Activated naive CD4-positive, alpha-beta T cell treated with Interleukin-2 at 50 U/mL for 16 hours (primary cell): ENCODE results near the gene LILRA2.
"Not testable (repeated sequence)": the region's sequence is repeated elsewhere in the genome, so short reads cannot be mapped to it uniquely, and the experiment has no call there.

Experiments used
- DNase-seq: peaks from one replicate; pipeline ENCODE4 v3.0.0-alpha.2; 2020

The LILRA2 gene

GRCh38 chr19:54573330-54573872, at the start of gene LILRA2:
LILRA2 (plus strand) TSS chr19:54573790; CDS start chr19:54573879, 89 bp downstream.
- no peak for DNase-seq

- DNase-seq = no peak
Observed at GRCh38 chr19:54525636-54526035, 48.0 kb upstream of the LILRA2 start.

- no peak for DNase-seq
Observed at GRCh38 chr19:54526972-54527371, 46.6 kb upstream of the LILRA2 start.

GRCh38 chr19:54530866-54531265, 42.7 kb upstream of the LILRA2 start:
- no peak for DNase-seq

GRCh38 chr19:54532528-54532927, 41.1 kb upstream of the LILRA2 start:
- DNase-seq = no peak

GRCh38 chr19:54533476-54533875, 40.1 kb upstream of the LILRA2 start:
- DNase-seq = no peak

GRCh38 chr19:54534156-54534555, 39.4 kb upstream of the LILRA2 start:
- no peak for DNase-seq

GRCh38 chr19:54535601-54536000, 38.0 kb upstream of the LILRA2 start:
- no peak for DNase-seq

GRCh38 chr19:54536956-54537355, 36.6 kb upstream of the LILRA2 start:
- DNase-seq = no peak

- DNase-seq = no peak
Observed at GRCh38 chr19:54541712-54542111, 31.9 kb upstream of the LILRA2 start.

- DNase-seq = no peak
Observed at GRCh38 chr19:54548806-54549205, 24.8 kb upstream of the LILRA2 start.

- no peak for DNase-seq
Observed at GRCh38 chr19:54549224-54549623, 24.4 kb upstream of the LILRA2 start.

GRCh38 chr19:54551293-54551692, 22.3 kb upstream of the LILRA2 start:
- DNase-seq = no peak

- no peak for DNase-seq
Observed at GRCh38 chr19:54551950-54552912, 21.4 kb upstream of the LILRA2 start.

GRCh38 chr19:54552913-54553310, 20.7 kb upstream of the LILRA2 start:
- no peak for DNase-seq

GRCh38 chr19:54554006-54554405, 19.6 kb upstream of the LILRA2 start:
- no peak for DNase-seq

- DNase-seq = no peak
Observed at GRCh38 chr19:54554896-54555295, 18.7 kb upstream of the LILRA2 start.

GRCh38 chr19:54556194-54556593, 17.4 kb upstream of the LILRA2 start:
- no peak for DNase-seq

GRCh38 chr19:54558339-54558738, 15.3 kb upstream of the LILRA2 start:
- no peak for DNase-seq

GRCh38 chr19:54560881-54561385, 12.7 kb upstream of the LILRA2 start:
- no peak for DNase-seq

GRCh38 chr19:54561840-54562239, 11.8 kb upstream of the LILRA2 start:
- no peak for DNase-seq

- DNase-seq = not testable (repeated sequence)
Observed at GRCh38 chr19:54563206-54563605, 10.4 kb upstream of the LILRA2 start.

GRCh38 chr19:54570316-54570715, 3.3 kb upstream of the LILRA2 start:
- no peak for DNase-seq
